H9 (cell line): ENCODE results near the gene BEST3. TPM values are rescaled to one million over a fixed set of nuclear protein-coding genes. Genes with fewer than 3 reads are reported as not detected.

ENCODE experiments used
- DNase-seq: peaks from one replicate; pipeline ENCODE4 v3.0.0-alpha.2; 2017
- H2AFZ ChIP-seq: one replicate; pipeline ENCODE4 v1.6.1; 2013; ENCODE audit warnings: mild to moderate bottlenecking, low read length, control low read depth, moderate library complexity
- H2AK5ac ChIP-seq: 2 replicates; pipeline ENCODE4 v1.6.1; 2013; ENCODE audit warnings: low read length, control low read depth, mixed read lengths; ENCODE audit not compliant: insufficient read length
- H2BK120ac ChIP-seq: one replicate; pipeline ENCODE4 v1.6.1; 2013; ENCODE audit warnings: low read depth, mild to moderate bottlenecking, low read length, control low read depth, inconsistent platforms; ENCODE audit not compliant: poor library complexity, severe bottlenecking
- H2BK12ac ChIP-seq: 2 replicates; pipeline ENCODE4 v1.6.1; 2013; ENCODE audit warnings: low read length, control low read depth, mixed read lengths, low read depth; ENCODE audit not compliant: insufficient read length
- H2BK15ac ChIP-seq: 2 replicates; pipeline ENCODE4 v1.6.1; 2013; ENCODE audit warnings: low read depth, low read length, control low read depth
- H2BK20ac ChIP-seq: one replicate; pipeline ENCODE4 v1.6.1; 2013; ENCODE audit warnings: low read depth, mild to moderate bottlenecking, low read length, control low read depth, inconsistent platforms; ENCODE audit not compliant: poor library complexity, severe bottlenecking
- H2BK5ac ChIP-seq: 2 replicates; pipeline ENCODE4 v1.6.1; 2013; ENCODE audit warnings: low read length, control low read depth, mixed read lengths; ENCODE audit not compliant: insufficient read length
- H3K14ac ChIP-seq: 2 replicates; pipeline ENCODE4 v1.6.1; 2013; ENCODE audit warnings: low read length, control low read depth; ENCODE audit not compliant: insufficient read depth
- H3K18ac ChIP-seq: 2 replicates; pipeline ENCODE4 v1.6.1; 2013; ENCODE audit warnings: low read depth, mild to moderate bottlenecking, mixed read lengths, low read length, control low read depth; ENCODE audit not compliant: insufficient read length
- H3K23ac ChIP-seq: 2 replicates; pipeline ENCODE4 v1.6.1; 2013; ENCODE audit warnings: low read length, control low read depth, mixed read lengths, low read depth; ENCODE audit not compliant: insufficient read length
- H3K23me2 ChIP-seq: 2 replicates; pipeline ENCODE4 v1.6.1; 2013; ENCODE audit warnings: low read depth, mild to moderate bottlenecking, mixed read lengths, low read length, control low read depth; ENCODE audit not compliant: insufficient read length, poor library complexity, severe bottlenecking
- H3K27ac ChIP-seq: 2 replicates; pipeline ENCODE4 v1.5.1; 2013; ENCODE audit warnings: low read length, control low read depth, mixed read lengths, low read depth; ENCODE audit not compliant: insufficient read length
- H3K27me3 ChIP-seq: 2 replicates; pipeline ENCODE4 v1.6.1; 2013; ENCODE audit warnings: low read length, control low read depth, inconsistent platforms; ENCODE audit not compliant: insufficient read depth
- H3K4ac ChIP-seq: 2 replicates; pipeline ENCODE4 v1.6.1; 2013; ENCODE audit warnings: low read depth, mild to moderate bottlenecking, control low read depth, inconsistent platforms, low read length, moderate library complexity
- H3K4me1 ChIP-seq: 2 replicates; pipeline ENCODE4 v1.6.1; 2013; ENCODE audit warnings: low read length, control low read depth, inconsistent platforms; ENCODE audit not compliant: insufficient read depth
- H3K4me2 ChIP-seq: 2 replicates; pipeline ENCODE4 v1.6.1; 2013; ENCODE audit warnings: low read length, control low read depth, mixed read lengths; ENCODE audit not compliant: insufficient read length, insufficient read depth
- H3K56ac ChIP-seq: 2 replicates; pipeline ENCODE4 v1.6.1; 2013; ENCODE audit warnings: low read depth, mild to moderate bottlenecking, mixed read lengths, low read length, control low read depth; ENCODE audit not compliant: insufficient read length
- H3K79me1 ChIP-seq: 2 replicates; pipeline ENCODE4 v1.6.1; 2013; ENCODE audit warnings: low read depth, mild to moderate bottlenecking, moderate library complexity, low read length, control low read depth, inconsistent platforms; ENCODE audit not compliant: insufficient read depth, poor library complexity, severe bottlenecking
- H3K79me2 ChIP-seq: 2 replicates; pipeline ENCODE4 v1.6.1; 2013; ENCODE audit warnings: low read length, control low read depth, inconsistent platforms; ENCODE audit not compliant: insufficient read depth
- H3K9ac ChIP-seq: 2 replicates; pipeline ENCODE4 v1.6.1; 2013; ENCODE audit warnings: low read length, control low read depth, mixed read lengths; ENCODE audit not compliant: insufficient read length; ENCODE audit errors: extremely low read depth
- H3K9me3 ChIP-seq: one replicate; pipeline ENCODE4 v1.6.1; 2013; ENCODE audit warnings: low read depth, low read length, inconsistent platforms; ENCODE audit not compliant: control insufficient read depth
- H3T11ph ChIP-seq: one replicate; pipeline ENCODE4 v1.6.1; 2013; ENCODE audit warnings: mild to moderate bottlenecking, low read length, control low read depth, inconsistent platforms
- H4K20me1 ChIP-seq: one replicate; pipeline ENCODE4 v1.6.1; 2013; ENCODE audit not compliant: control insufficient read depth, insufficient read length, insufficient read depth
- H4K5ac ChIP-seq: 2 replicates; pipeline ENCODE4 v1.6.1; 2013; ENCODE audit warnings: low read depth, mild to moderate bottlenecking, mixed read lengths, low read length, control low read depth; ENCODE audit not compliant: insufficient read length
- H4K8ac ChIP-seq: replicated peaks from 2 replicates; pipeline ENCODE4 v1.6.1; 2013; ENCODE audit warnings: low read length, control low read depth, mixed read lengths, low read depth; ENCODE audit not compliant: insufficient read length
- H4K91ac ChIP-seq: 2 replicates; pipeline ENCODE4 v1.6.1; 2013; ENCODE audit warnings: low read depth, mild to moderate bottlenecking, moderate library complexity, mixed read lengths, low read length, control low read depth; ENCODE audit not compliant: insufficient read length
- H3K27ac Mint-ChIP-seq, 3 experiments: 2 replicates in 2 of 3; 3 replicates in 1 of 3; pipeline ENCODE4 v1.8.0; 2020 to 2021; ENCODE audit warnings: mixed read lengths in 3 of 3, mild to moderate bottlenecking in 1 of 3, moderate library complexity in 1 of 3
- H3K27me3 Mint-ChIP-seq: 2 replicates; pipeline ENCODE4 v1.8.0; 2021; ENCODE audit warnings: low read depth, mild to moderate bottlenecking, moderate library complexity, mixed read lengths
- H3K36me3 Mint-ChIP-seq, 3 experiments: 2 replicates in 2 of 3; 3 replicates in 1 of 3; pipeline ENCODE4 v1.8.0; 2020 to 2021; ENCODE audit warnings: low read depth in 3 of 3, mixed read lengths in 3 of 3; ENCODE audit not compliant: insufficient read depth in 1 of 3
- H3K4me1 Mint-ChIP-seq, 2 experiments: 2 replicates each; pipeline ENCODE4 v1.8.0; 2020; ENCODE audit warnings: mixed read lengths in 2 of 2
- H3K4me3 Mint-ChIP-seq, 2 experiments: 2 replicates in 1 of 2; 3 replicates in 1 of 2; pipeline ENCODE4 v1.8.0; 2020 to 2021; ENCODE audit warnings: mild to moderate bottlenecking in 2 of 2, mixed read lengths in 2 of 2, moderate library complexity in 1 of 2
- H3K9me3 Mint-ChIP-seq, 2 experiments: 2 replicates in 1 of 2; 3 replicates in 1 of 2; pipeline ENCODE4 v1.8.0; 2020; ENCODE audit warnings: mild to moderate bottlenecking in 2 of 2, mixed read lengths in 2 of 2, moderate library complexity in 1 of 2
- WGBS: extraction: QIAGEN DNeasy Blood & Tissue Kit; methylation state at CpG from one replicate; pipeline ENCODE4 v1.1.7; 2013; ENCODE audit warnings: missing lambda C conversion rate, low lambda C conversion rate, mixed read lengths; ENCODE audit not compliant: insufficient read length; ENCODE audit errors: extremely low coverage; 5-methylcytosine and 5-hydroxymethylcytosine counted together
- total RNA-seq: library from RNA; stranded (reverse); gene quantifications from 2 replicates; pipeline ENCODE4 v1.2.1, GENCODE V29; 2021
- TF ChIP-seq, protein P1 (sequence below): fragments of 200-600 bp; sonication (generic); conservative IDR thresholded peaks from 3 replicates; pipeline ENCODE4 v1.8.0; 2021; ENCODE audit warnings: antibody characterized with exemption, mild to moderate bottlenecking

Gene BEST3
- total RNA-seq, 1 experiment from 2014 or later = 0.42 TPM

DNA sequence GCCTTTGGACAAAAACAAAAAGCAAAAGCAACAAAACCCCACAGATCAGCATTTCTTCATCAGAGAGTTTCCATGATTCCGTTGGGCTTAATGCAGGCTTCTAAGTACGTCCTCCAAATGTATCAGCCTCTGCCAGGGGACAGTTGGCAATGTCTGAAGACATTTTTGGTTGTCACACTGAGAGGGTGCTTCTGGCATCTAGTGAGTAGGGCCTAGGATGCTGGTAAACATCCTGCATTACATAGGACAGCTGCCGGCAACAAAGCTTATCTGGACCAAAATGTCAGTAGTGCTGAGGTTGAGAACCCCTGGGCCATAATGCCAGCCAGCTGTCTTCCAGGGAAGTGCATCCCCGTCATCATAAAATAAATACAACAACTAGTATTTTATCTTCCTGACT lies 79.0 kb downstream of the BEST3 start:
- Histone ChIP-seq H2BK20ac (no peak overlapping the region), H3K23me2 (no peaks in the 10 kb centered on the region), H2BK5ac (no peak overlapping the region), H3K79me2 (no peaks in the 10 kb centered on the region), H3T11ph (no peak overlapping the region), H2BK120ac (no peak overlapping the region), H2BK15ac (no peak overlapping the region), H3K27ac (no peak overlapping the region), H4K91ac (no peak overlapping the region), H3K9me3 (no peaks in the 10 kb centered on the region), H4K20me1 (no peaks in the 10 kb centered on the region), H3K79me1 (no peaks in the 10 kb centered on the region), H3K4me1 (no peaks in the 10 kb centered on the region), H3K23ac (no peak overlapping the region), H3K18ac (no peak overlapping the region), H3K9ac (no peak overlapping the region), H3K27me3 (no peaks in the 10 kb centered on the region), H3K56ac (no peak overlapping the region), H4K8ac (no peak overlapping the region), H3K4ac (no peak overlapping the region), H3K14ac (no peak overlapping the region), H2BK12ac (no peak overlapping the region), H4K5ac (no peak overlapping the region), H2AK5ac (no peak overlapping the region), H3K4me2 (no peak overlapping the region), H2AFZ (no peak overlapping the region)
- no peak for DNase-seq
- Mint-ChIP-seq H3K9me3 (no peaks in the 10 kb centered on the region), H3K36me3 (no peaks in the 10 kb centered on the region), H3K4me3 (no peak overlapping the region), H3K4me1 (no peaks in the 10 kb centered on the region), H3K27ac (no peak overlapping the region), H3K27me3 (no peaks in the 10 kb centered on the region)
- WGBS = no CpG with 5 or more reads among the region's 4 CpGs
- TF ChIP-seq, protein P1, sequence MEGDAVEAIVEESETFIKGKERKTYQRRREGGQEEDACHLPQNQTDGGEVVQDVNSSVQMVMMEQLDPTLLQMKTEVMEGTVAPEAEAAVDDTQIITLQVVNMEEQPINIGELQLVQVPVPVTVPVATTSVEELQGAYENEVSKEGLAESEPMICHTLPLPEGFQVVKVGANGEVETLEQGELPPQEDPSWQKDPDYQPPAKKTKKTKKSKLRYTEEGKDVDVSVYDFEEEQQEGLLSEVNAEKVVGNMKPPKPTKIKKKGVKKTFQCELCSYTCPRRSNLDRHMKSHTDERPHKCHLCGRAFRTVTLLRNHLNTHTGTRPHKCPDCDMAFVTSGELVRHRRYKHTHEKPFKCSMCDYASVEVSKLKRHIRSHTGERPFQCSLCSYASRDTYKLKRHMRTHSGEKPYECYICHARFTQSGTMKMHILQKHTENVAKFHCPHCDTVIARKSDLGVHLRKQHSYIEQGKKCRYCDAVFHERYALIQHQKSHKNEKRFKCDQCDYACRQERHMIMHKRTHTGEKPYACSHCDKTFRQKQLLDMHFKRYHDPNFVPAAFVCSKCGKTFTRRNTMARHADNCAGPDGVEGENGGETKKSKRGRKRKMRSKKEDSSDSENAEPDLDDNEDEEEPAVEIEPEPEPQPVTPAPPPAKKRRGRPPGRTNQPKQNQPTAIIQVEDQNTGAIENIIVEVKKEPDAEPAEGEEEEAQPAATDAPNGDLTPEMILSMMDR = no peak
